Measurements from ENCODE around the gene ATAD3C.
"Not testable (repeated sequence)": the region's sequence is repeated elsewhere in the genome, so short reads cannot be mapped to it uniquely, and the experiment has no call there.

Gene ATAD3C, protein sequence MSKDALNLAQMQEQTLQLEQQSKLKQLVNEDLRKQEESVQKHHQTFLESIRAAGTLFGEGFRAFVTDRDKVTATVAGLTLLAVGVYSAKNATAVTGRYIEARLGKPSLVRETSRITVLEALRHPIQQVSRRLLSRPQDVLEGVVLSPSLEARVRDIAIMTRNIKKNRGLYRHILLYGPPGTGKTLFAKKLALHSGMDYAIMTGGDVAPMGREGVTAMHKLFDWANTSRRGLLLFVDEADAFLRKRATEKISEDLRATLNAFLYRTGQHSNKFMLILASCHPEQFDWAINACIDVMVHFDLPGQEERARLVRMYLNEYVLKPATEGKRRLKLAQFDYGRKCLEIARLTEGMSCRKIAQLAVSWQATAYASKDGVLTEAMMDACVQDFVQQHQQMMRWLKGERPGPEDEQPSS

DNA sequence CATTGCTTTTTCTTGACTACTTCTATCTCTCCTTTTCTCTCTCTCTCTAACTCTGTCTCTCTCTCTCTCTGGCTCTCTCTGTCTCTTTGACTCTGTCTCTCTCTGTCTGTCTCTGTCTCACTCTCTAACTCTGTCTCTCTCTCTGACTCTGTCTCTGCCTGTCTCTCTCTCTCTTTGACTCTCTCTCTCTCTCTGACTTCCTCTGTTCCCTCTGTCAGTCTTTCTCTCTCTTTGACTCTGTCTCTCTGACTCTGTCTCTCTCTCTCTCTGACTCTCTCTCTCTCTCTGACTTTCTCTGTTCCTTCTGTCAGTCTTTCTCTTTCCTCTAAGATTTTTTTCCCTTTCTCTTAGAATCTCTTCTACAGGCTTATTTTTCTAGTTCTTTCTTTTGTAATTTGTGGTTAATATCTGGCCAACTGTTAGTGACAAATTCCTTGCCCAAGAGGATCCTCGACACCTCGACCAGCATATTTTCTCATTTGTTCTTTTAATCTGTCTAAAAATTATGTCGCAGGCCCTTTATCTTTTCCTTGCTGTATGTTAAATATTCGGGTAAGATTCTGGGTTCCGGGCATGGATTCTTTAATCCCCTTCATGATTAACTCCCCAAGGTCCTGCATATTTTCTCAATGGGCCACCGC is at the start of gene ATAD3C:
Gene ATAD3C, plus strand, starts transcription at position 591 of the 641 bp plus-strand sequence. CDS start 995 bp downstream, outside the sequence.
- H3K4me3 Mint-ChIP-seq: no peak within 1 kb of the TSS
- H3K27me3 Mint-ChIP-seq: peaks cover 11% of the 10 kb centered on the region
- no peaks in the 10 kb centered on the region for H3K4me1 Mint-ChIP-seq (ENCODE audit: low read depth)
- H3K9me3 Mint-ChIP-seq: no peaks in the 10 kb centered on the region
- no peaks in the 10 kb centered on the region for H3K36me3 Mint-ChIP-seq (ENCODE audit: low read depth)
- H3K27ac Mint-ChIP-seq: no peak within 1 kb of the TSS
- intact Hi-C loops (cut with micrococcal nuclease): no loop called here

GRCh38 chr1:1399872-1400575 is 49.5 kb upstream of the ATAD3C start:
- Mint-ChIP-seq H3K4me3 (peak overlapping the region; percentile 91), H3K4me1 (ENCODE audit: low read depth) (peaks cover 56% of the 10 kb centered on the region), H3K9me3 (no peaks in the 10 kb centered on the region), H3K36me3 (ENCODE audit: low read depth) (peaks cover 92% of the 10 kb centered on the region), H3K27me3 (no peaks in the 10 kb centered on the region), H3K27ac (peak overlapping the region; percentile 90)
- intact Hi-C loops (cut with micrococcal nuclease): loop anchor here (1.0 kb wide), 1 partner anchor 25 kb away; the partner anchor contains the start of gene AURKAIP1

DNA sequence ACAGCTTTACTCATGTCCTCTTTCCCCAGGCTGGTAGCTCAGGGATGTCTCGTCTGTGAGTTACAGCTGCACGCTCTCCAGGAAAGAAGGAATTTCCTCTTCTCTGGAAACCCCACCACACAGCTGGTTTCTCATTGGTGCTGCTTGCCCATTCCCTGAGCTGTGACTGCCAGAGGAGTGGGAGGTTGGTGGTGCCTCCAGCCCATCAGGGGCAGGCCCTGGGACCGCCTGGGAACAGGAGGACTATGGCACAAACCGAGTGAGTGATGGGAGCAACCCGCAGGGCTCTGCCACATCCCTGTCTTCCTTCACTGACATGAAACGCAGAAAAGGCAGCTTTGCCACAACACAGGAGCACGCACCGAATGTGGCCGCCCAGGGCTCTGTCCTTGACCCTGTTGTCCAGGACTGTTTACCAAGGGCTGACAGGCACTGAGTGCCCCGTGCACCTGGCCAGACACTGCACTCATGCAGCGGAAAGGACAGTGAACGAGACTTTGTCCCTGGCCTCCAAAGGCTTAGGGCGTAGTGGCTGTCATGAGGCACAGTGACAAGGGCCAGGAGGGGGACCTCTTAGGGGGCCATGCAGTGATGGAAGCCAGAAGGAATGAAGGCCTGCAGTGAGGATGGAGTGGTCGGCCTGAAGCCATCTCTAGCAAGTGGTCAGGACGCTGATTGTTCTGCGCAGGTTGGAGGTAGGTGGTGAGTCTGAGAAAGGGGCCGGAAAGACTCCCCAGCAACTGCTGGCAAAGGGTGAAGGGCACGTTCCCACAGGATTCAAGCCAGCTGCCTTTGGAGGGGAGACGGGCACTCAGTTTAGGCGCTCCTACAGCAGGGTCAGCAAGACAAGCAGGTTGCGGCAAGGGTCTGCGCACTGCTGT is 48.7 kb upstream of the ATAD3C start:
- intact Hi-C loops (cut with micrococcal nuclease): no loop called here
- no peaks in the 10 kb centered on the region for H3K9me3 Mint-ChIP-seq
- peaks cover 57% of the 10 kb centered on the region for H3K4me1 Mint-ChIP-seq (ENCODE audit: low read depth)
- H3K27ac Mint-ChIP-seq: peak overlapping the region; percentile 90
- H3K4me3 Mint-ChIP-seq: peak overlapping the region; percentile 91
- no peaks in the 10 kb centered on the region for H3K27me3 Mint-ChIP-seq
- H3K36me3 Mint-ChIP-seq (ENCODE audit: low read depth): peaks cover 92% of the 10 kb centered on the region

DNA sequence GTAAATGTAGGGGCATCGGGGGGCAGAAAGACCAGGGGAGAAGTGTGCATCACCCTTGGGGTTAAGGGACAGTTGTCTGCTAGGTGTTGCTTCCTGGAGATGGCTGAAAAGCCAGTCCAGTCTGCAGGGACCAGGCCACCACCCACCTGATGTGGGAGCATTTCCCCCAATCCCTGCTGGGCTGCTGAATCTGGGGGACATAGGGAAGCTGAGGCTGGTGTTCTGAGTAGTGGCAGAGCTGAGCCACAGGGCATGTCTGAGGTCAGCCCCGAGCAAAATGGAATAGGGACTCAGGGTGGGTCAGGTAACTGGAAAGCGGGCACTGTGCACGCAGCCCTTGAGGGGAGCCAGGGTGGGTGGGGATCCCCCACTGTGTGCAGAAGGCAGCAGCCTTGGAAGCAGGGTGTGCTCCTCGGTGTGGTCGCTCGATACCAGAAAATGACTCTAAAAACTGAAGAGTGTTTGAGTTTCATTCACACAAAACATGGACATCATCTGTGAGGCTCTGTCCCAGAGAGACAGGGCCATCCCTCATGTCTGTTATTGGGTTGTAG is 48.0 kb upstream of the ATAD3C start:
- H3K27ac Mint-ChIP-seq: no peak overlapping the region
- H3K4me3 Mint-ChIP-seq: no peak overlapping the region
- peaks cover 96% of the 10 kb centered on the region for H3K36me3 Mint-ChIP-seq (ENCODE audit: low read depth)
- H3K9me3 Mint-ChIP-seq: no peaks in the 10 kb centered on the region
- peaks cover 64% of the 10 kb centered on the region for H3K4me1 Mint-ChIP-seq (ENCODE audit: low read depth)
- intact Hi-C loops (cut with micrococcal nuclease): no loop called here
- no peaks in the 10 kb centered on the region for H3K27me3 Mint-ChIP-seq

DNA sequence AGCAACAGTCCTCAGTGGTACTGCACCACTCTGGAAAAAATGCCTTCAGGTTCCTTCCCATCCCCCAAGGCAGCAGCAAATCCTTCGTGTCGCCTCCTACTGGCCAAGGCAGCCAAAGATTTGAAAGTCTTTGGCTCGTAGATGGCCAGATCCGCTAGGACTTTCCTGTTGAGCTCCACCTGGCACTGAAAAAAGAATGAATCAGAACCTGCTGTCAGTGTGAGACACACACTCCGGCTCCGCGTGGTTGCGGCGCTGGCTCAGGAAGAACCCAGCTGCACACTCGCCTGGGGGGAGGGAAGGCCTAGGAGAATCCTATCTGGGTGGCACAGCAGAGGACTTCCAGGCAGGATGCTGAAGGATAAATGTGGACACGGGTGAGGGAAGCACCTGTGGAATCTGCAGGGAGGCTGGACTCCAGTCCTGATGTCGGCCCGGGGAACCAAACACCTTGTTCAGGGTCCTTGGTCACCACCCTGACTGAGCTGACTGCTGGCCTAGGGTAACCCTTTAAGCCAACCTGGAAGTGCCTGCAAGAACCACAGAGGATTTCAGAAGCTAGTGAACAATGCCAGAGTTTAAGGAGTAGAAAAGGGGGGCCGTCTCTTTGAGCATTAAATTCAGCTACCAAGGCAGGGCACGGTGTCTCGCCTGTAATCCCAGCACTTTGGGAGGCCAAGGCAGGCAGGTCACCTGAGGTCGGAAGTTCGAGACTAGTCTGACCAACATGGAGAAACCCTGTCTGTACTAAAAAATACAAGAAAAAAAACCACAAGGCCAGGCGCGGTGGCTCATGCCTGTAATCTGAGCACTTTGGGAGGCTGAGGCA is 47.2 kb upstream of the ATAD3C start:
- intact Hi-C loops (cut with micrococcal nuclease): no loop called here
- peaks cover 96% of the 10 kb centered on the region for H3K36me3 Mint-ChIP-seq (ENCODE audit: low read depth)
- H3K4me3 Mint-ChIP-seq: no peak overlapping the region
- H3K4me1 Mint-ChIP-seq (ENCODE audit: low read depth): peaks cover 65% of the 10 kb centered on the region
- H3K27me3 Mint-ChIP-seq: no peaks in the 10 kb centered on the region
- H3K9me3 Mint-ChIP-seq: no peaks in the 10 kb centered on the region
- H3K27ac Mint-ChIP-seq: peak overlapping the region; percentile 72

- Mint-ChIP-seq H3K27ac (peak overlapping the region; percentile 27), H3K36me3 (ENCODE audit: low read depth) (peaks cover 95% of the 10 kb centered on the region), H3K4me1 (ENCODE audit: low read depth) (peaks cover 62% of the 10 kb centered on the region)
- H3K27me3 Mint-ChIP-seq; intact Hi-C loops (cut with micrococcal nuclease); H3K9me3 Mint-ChIP-seq; H3K4me3 Mint-ChIP-seq: not testable (repeated sequence)
Measured at GRCh38 chr1:1402901-1403392, 46.5 kb upstream of the ATAD3C start.

DNA sequence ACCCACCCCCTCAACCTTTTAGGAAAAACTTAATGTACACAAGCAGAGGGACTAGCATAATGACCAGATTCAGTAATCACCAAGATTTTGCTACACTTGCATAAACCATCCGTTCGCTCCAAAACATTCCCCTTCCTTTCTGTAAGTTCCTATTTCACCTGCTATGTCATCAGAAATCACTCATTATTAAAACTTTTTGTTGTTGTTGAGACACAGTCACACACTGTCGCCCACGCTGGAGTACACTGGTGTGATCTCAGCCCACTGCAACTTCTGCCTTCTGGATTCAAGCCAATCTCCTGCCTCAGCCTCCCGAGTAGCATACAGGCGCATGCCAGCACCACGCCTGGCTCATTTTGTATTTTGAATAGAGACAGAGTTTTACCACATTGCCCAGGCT is 45.8 kb upstream of the ATAD3C start:
- Mint-ChIP-seq H3K27me3 (no peaks in the 10 kb centered on the region), H3K4me1 (ENCODE audit: low read depth) (peaks cover 61% of the 10 kb centered on the region), H3K9me3 (no peaks in the 10 kb centered on the region), H3K4me3 (no peak overlapping the region), H3K27ac (peak overlapping the region; percentile 27), H3K36me3 (ENCODE audit: low read depth) (peaks cover 91% of the 10 kb centered on the region)
- intact Hi-C loops (cut with micrococcal nuclease): no loop called here

DNA sequence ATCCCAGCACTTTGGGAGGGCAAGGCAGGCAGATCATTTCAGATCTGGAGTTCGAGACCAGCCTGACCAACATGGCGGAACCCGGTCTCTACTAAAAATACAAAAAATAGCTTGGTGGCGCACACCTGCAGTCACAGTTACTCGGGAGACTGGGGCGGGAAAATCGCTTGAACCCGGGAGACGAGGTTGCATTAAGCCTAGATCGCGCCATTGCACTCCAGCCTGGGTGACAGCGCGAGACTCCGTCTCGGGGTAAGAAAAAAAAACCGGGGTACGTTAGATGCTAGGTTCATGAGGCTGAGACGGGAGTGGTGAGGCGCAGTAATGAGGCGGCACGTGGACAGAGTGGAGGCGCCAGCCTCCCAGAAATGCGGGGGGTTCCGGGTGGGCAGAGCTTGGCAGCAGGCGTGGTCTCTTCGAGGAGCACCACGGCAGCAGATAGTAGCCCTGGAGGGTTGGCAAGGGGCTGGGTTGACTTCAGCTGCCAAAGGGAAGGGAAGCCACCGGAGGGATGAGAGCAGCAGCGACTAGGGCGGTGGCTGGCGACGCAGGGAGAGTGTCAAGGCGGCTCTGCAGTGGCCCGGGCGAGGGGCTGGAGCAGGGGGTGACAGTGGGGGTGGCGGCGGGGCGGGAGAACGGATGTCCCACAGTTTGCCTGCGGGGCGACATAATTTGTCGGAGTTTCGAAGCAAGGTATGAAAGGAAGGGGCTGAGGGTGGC is 43.2 kb upstream of the ATAD3C start:
- Mint-ChIP-seq H3K9me3 (peaks cover 3% of the 10 kb centered on the region), H3K27me3 (no peaks in the 10 kb centered on the region), H3K4me1 (ENCODE audit: low read depth) (peaks cover 49% of the 10 kb centered on the region), H3K4me3 (peak overlapping the region; percentile 90), H3K36me3 (ENCODE audit: low read depth) (peaks cover 81% of the 10 kb centered on the region), H3K27ac (peak overlapping the region; percentile 93)
- intact Hi-C loops (cut with micrococcal nuclease): loop anchor here (2.0 kb wide), 1 partner anchor 65 kb away; the partner anchor contains the start of gene ATAD3B

- H3K9me3 Mint-ChIP-seq: peaks cover 10% of the 10 kb centered on the region
- peaks cover 42% of the 10 kb centered on the region for H3K4me1 Mint-ChIP-seq (ENCODE audit: low read depth)
- peaks cover 73% of the 10 kb centered on the region for H3K36me3 Mint-ChIP-seq (ENCODE audit: low read depth)
- no peaks in the 10 kb centered on the region for H3K27me3 Mint-ChIP-seq
- peak within 1 kb of the TSS; percentile 90 for H3K4me3 Mint-ChIP-seq
- H3K27ac Mint-ChIP-seq: peak within 1 kb of the TSS; percentile 93
- intact Hi-C loops (cut with micrococcal nuclease): loop anchor here (2.0 kb wide), 1 partner anchor 64 kb away; the partner anchor contains the start of gene ATAD3B
Measured at GRCh38 chr1:1406821-1407635, 42.5 kb upstream of the ATAD3C start, which contains the start of gene MRPL20. TSS of gene MRPL20 (minus strand) at chr1:1407293. CDS start at chr1:1407217, 76 bp downstream.

- H3K36me3 Mint-ChIP-seq (ENCODE audit: low read depth): peaks cover 66% of the 10 kb centered on the region
- intact Hi-C loops (cut with micrococcal nuclease): loop anchor here (2.0 kb wide), 1 partner anchor 63 kb away; the partner anchor contains the start of gene ATAD3B
- H3K4me1 Mint-ChIP-seq (ENCODE audit: low read depth): peaks cover 37% of the 10 kb centered on the region
- peaks cover 18% of the 10 kb centered on the region for H3K9me3 Mint-ChIP-seq
- H3K4me3 Mint-ChIP-seq: peak overlapping the region; percentile 90
- no peaks in the 10 kb centered on the region for H3K27me3 Mint-ChIP-seq
- H3K27ac Mint-ChIP-seq: peak overlapping the region; percentile 93
Measured at GRCh38 chr1:1407636-1408318, 41.7 kb upstream of the ATAD3C start.

- H3K36me3 Mint-ChIP-seq (ENCODE audit: low read depth): peaks cover 41% of the 10 kb centered on the region
- intact Hi-C loops (cut with micrococcal nuclease); H3K4me3 Mint-ChIP-seq; H3K27ac Mint-ChIP-seq; H3K27me3 Mint-ChIP-seq: not testable (repeated sequence)
- peaks cover 20% of the 10 kb centered on the region for H3K9me3 Mint-ChIP-seq
- peaks cover 19% of the 10 kb centered on the region for H3K4me1 Mint-ChIP-seq (ENCODE audit: low read depth)
Measured at GRCh38 chr1:1410238-1410637, 39.3 kb upstream of the ATAD3C start.

Data from dendritic cell treated with granulocyte-macrophage colony-stimulating factor and Interleukin-4, amounts not matched to agents 40 ng/mL and 50 ng/mL, for 4 days (primary cell).